ENCODE measurements around the gene COLEC12. TPM values are rescaled to one million over a fixed set of nuclear protein-coding genes. Genes with fewer than 3 reads are reported as not detected.

Gene COLEC12
- total and polyA plus RNA-seq, 7 experiments from 2014 or later: 0.12 to 0.35 (median 0.19) TPM; not detected in 4

- Histone ChIP-seq H3K9me3 (ENCODE audit: control insufficient read depth in 2 of 3, low read length in 3 of 3) (no peaks in the 10 kb centered on the region), H3K27me3 (ENCODE audit: control insufficient read depth in 2 of 2, insufficient read depth in 2 of 2, low read length in 2 of 2) (peaks cover 0 to 3% of the 10 kb centered on the region in 2 donors), H3K4me1 (ENCODE audit: control insufficient read depth in 2 of 2, insufficient read depth in 2 of 2, low read length in 2 of 2) (no peaks in the 10 kb centered on the region), H3K4me3 (ENCODE audit: low read length) (no peak overlapping the region), H3K27ac (ENCODE audit: low read depth, low read length) (no peak overlapping the region), H3K36me3 (ENCODE audit: control insufficient read depth in 2 of 3, insufficient read depth in 3 of 3, low read length in 3 of 3) (no peaks in the 10 kb centered on the region)
- H3K27me3 Mint-ChIP-seq: peaks cover 42 to 54% (median 48%) of the 10 kb centered on the region in 5 donors
- intact Hi-C loops (cut with micrococcal nuclease): loop anchor here in 1 of 2 donors (5.0 kb wide), 1 partner anchor 118 kb away; no protein-coding TSS in a partner anchor
- DNase-seq (no peak), ATAC-seq (no peak)
- ChIA-PET POLR2A (no interaction called here), CTCF (no interaction called here)
- H3K9me3 Mint-ChIP-seq: no peaks in the 10 kb centered on the region
- peak overlapping the region in 3 of 10 donors; percentile 21 to 62 (median 27) for H3K4me3 Mint-ChIP-seq
- H3K4me1 Mint-ChIP-seq: peaks cover 0 to 18% (median 5%) of the 10 kb centered on the region in 7 donors
- H3K27ac Mint-ChIP-seq: no peak overlapping the region
- no peaks in the 10 kb centered on the region for H3K36me3 Mint-ChIP-seq
These were observed 1.3 kb downstream of the COLEC12 start for GRCh38 chr18:498931-499775.

GRCh38 chr18:497688-498087 lies 2.8 kb downstream of the COLEC12 start:
- intact Hi-C loops (cut with micrococcal nuclease): loop anchor here in 1 of 2 donors (5.0 kb wide), 1 partner anchor 120 kb away; no protein-coding TSS in a partner anchor

GRCh38 chr18:495452-495851 lies 5.0 kb downstream of the COLEC12 start:
- H3K4me1 Mint-ChIP-seq: peaks cover 0 to 11% (median 4%) of the 10 kb centered on the region in 7 donors
- H3K27me3 ChIP-seq (ENCODE audit: control insufficient read depth in 2 of 2, insufficient read depth in 2 of 2, low read length in 2 of 2): peaks cover 0 to 3% of the 10 kb centered on the region in 2 donors
- H3K27me3 Mint-ChIP-seq: peaks cover 20 to 34% (median 29%) of the 10 kb centered on the region in 5 donors
- CTCF ChIA-PET: no interaction called here
- ATAC-seq: no peak
- H3K4me3 ChIP-seq (ENCODE audit: low read length): no peak overlapping the region
- H3K36me3 ChIP-seq (ENCODE audit: control insufficient read depth in 2 of 3, insufficient read depth in 3 of 3, low read length in 3 of 3): no peaks in the 10 kb centered on the region
- H3K36me3 Mint-ChIP-seq: no peaks in the 10 kb centered on the region
- H3K27ac Mint-ChIP-seq: no peak overlapping the region
- H3K9me3 ChIP-seq (ENCODE audit: control insufficient read depth in 2 of 3, low read length in 3 of 3): no peaks in the 10 kb centered on the region
- POLR2A ChIA-PET: no interaction called here
- no peak overlapping the region for H3K4me3 Mint-ChIP-seq
- intact Hi-C loops (cut with micrococcal nuclease): loop anchor here in 1 of 2 donors (5.0 kb wide), 1 partner anchor 122 kb away; no protein-coding TSS in a partner anchor
- H3K27ac ChIP-seq (ENCODE audit: low read depth, low read length): no peak overlapping the region
- no peak for DNase-seq
- no peaks in the 10 kb centered on the region for H3K4me1 ChIP-seq (ENCODE audit: control insufficient read depth in 2 of 2, insufficient read depth in 2 of 2, low read length in 2 of 2)
- no peaks in the 10 kb centered on the region for H3K9me3 Mint-ChIP-seq

More at GRCh38 chr18:497688-498087, 2.8 kb downstream of the COLEC12 start:
- Histone ChIP-seq H3K27ac (ENCODE audit: low read depth, low read length) (no peak overlapping the region), H3K36me3 (ENCODE audit: control insufficient read depth in 2 of 3, insufficient read depth in 3 of 3, low read length in 3 of 3) (no peaks in the 10 kb centered on the region), H3K4me3 (ENCODE audit: low read length) (no peak overlapping the region), H3K9me3 (ENCODE audit: control insufficient read depth in 2 of 3, low read length in 3 of 3) (no peaks in the 10 kb centered on the region), H3K27me3 (ENCODE audit: control insufficient read depth in 2 of 2, insufficient read depth in 2 of 2, low read length in 2 of 2) (peaks cover 0 to 3% of the 10 kb centered on the region in 2 donors), H3K4me1 (ENCODE audit: control insufficient read depth in 2 of 2, insufficient read depth in 2 of 2, low read length in 2 of 2) (no peaks in the 10 kb centered on the region)
- ChIA-PET CTCF (no interaction called here), POLR2A (no interaction called here)
- no peaks in the 10 kb centered on the region for H3K9me3 Mint-ChIP-seq
- H3K36me3 Mint-ChIP-seq: no peaks in the 10 kb centered on the region
- no peak overlapping the region for H3K4me3 Mint-ChIP-seq
- DNase-seq (no peak), ATAC-seq (no peak)
- H3K27me3 Mint-ChIP-seq: peaks cover 29 to 52% (median 43%) of the 10 kb centered on the region in 5 donors
- no peak overlapping the region for H3K27ac Mint-ChIP-seq
- H3K4me1 Mint-ChIP-seq: peaks cover 0 to 18% (median 5%) of the 10 kb centered on the region in 7 donors

- H3K27ac Mint-ChIP-seq: no peak overlapping the region
- no peaks in the 10 kb centered on the region for H3K4me1 ChIP-seq (ENCODE audit: control insufficient read depth in 2 of 2, insufficient read depth in 2 of 2, low read length in 2 of 2)
- POLR2A ChIA-PET: no interaction called here
- H3K9me3 ChIP-seq (ENCODE audit: control insufficient read depth in 2 of 3, low read length in 3 of 3): no peaks in the 10 kb centered on the region
- no peaks in the 10 kb centered on the region for H3K36me3 ChIP-seq (ENCODE audit: control insufficient read depth in 2 of 3, insufficient read depth in 3 of 3, low read length in 3 of 3)
- H3K9me3 Mint-ChIP-seq: no peaks in the 10 kb centered on the region
- peaks cover 0 to 11% (median 4%) of the 10 kb centered on the region in 7 donors for H3K4me1 Mint-ChIP-seq
- intact Hi-C loops (cut with micrococcal nuclease): loop anchor here in 1 of 2 donors (5.0 kb wide), 1 partner anchor 122 kb away; no protein-coding TSS in a partner anchor
- no peaks in the 10 kb centered on the region for H3K36me3 Mint-ChIP-seq
- H3K4me3 Mint-ChIP-seq: no peak overlapping the region
- DNase-seq: no peak
- H3K4me3 ChIP-seq (ENCODE audit: low read length): no peak overlapping the region
- CTCF ChIA-PET: no interaction called here
- H3K27ac ChIP-seq (ENCODE audit: low read depth, low read length): no peak overlapping the region
- H3K27me3 ChIP-seq (ENCODE audit: control insufficient read depth in 2 of 2, insufficient read depth in 2 of 2, low read length in 2 of 2): peaks cover 0 to 3% of the 10 kb centered on the region in 2 donors
- ATAC-seq: no peak
- H3K27me3 Mint-ChIP-seq: peaks cover 20 to 34% (median 29%) of the 10 kb centered on the region in 5 donors
These were observed 5.5 kb downstream of the COLEC12 start for GRCh38 chr18:495017-495416.

GRCh38 chr18:493986-494983 lies 6.2 kb downstream of the COLEC12 start:
- Mint-ChIP-seq H3K4me1 (peaks cover 0 to 5% (median 0%) of the 10 kb centered on the region in 7 donors), H3K9me3 (no peaks in the 10 kb centered on the region)

GRCh38 chr18:492451-492850 lies 8.1 kb downstream of the COLEC12 start:
- no peak overlapping the region for H3K27ac Mint-ChIP-seq
- no peaks in the 10 kb centered on the region for H3K36me3 Mint-ChIP-seq
- ATAC-seq (no peak), DNase-seq (no peak)
- ChIA-PET CTCF (no interaction called here), POLR2A (no interaction called here)
- no peaks in the 10 kb centered on the region for H3K9me3 Mint-ChIP-seq
- peaks cover 14 to 20% (median 16%) of the 10 kb centered on the region in 5 donors for H3K27me3 Mint-ChIP-seq
- intact Hi-C loops (cut with micrococcal nuclease): no loop called here
- H3K27me3 ChIP-seq (ENCODE audit: control insufficient read depth in 2 of 2, insufficient read depth in 2 of 2, low read length in 2 of 2): no peaks in the 10 kb centered on the region
- H3K27ac ChIP-seq (ENCODE audit: low read depth, low read length): no peak overlapping the region
- H3K4me3 Mint-ChIP-seq: no peak overlapping the region
- H3K4me1 Mint-ChIP-seq: no peaks in the 10 kb centered on the region
- no peaks in the 10 kb centered on the region for H3K36me3 ChIP-seq (ENCODE audit: control insufficient read depth in 2 of 3, insufficient read depth in 3 of 3, low read length in 3 of 3)
- H3K9me3 ChIP-seq (ENCODE audit: control insufficient read depth in 2 of 3, low read length in 3 of 3): no peaks in the 10 kb centered on the region
- H3K4me1 ChIP-seq (ENCODE audit: control insufficient read depth in 2 of 2, insufficient read depth in 2 of 2, low read length in 2 of 2): no peaks in the 10 kb centered on the region
- no peak overlapping the region for H3K4me3 ChIP-seq (ENCODE audit: low read length)

More at GRCh38 chr18:493986-494983, 6.2 kb downstream of the COLEC12 start:
- Histone ChIP-seq H3K4me3 (ENCODE audit: low read length) (no peak overlapping the region), H3K9me3 (ENCODE audit: control insufficient read depth in 2 of 3, low read length in 3 of 3) (no peaks in the 10 kb centered on the region), H3K4me1 (ENCODE audit: control insufficient read depth in 2 of 2, insufficient read depth in 2 of 2, low read length in 2 of 2) (no peaks in the 10 kb centered on the region), H3K36me3 (ENCODE audit: control insufficient read depth in 2 of 3, insufficient read depth in 3 of 3, low read length in 3 of 3) (no peaks in the 10 kb centered on the region), H3K27me3 (ENCODE audit: control insufficient read depth in 2 of 2, insufficient read depth in 2 of 2, low read length in 2 of 2) (peaks cover 0 to 3% of the 10 kb centered on the region in 2 donors), H3K27ac (ENCODE audit: low read depth, low read length) (no peak overlapping the region)
- ATAC-seq (no peak), DNase-seq (no peak)
- intact Hi-C loops (cut with micrococcal nuclease): no loop called here
- H3K4me3 Mint-ChIP-seq: no peak overlapping the region
- CTCF ChIA-PET: no interaction called here
- no peaks in the 10 kb centered on the region for H3K36me3 Mint-ChIP-seq
- peaks cover 14 to 29% (median 26%) of the 10 kb centered on the region in 5 donors for H3K27me3 Mint-ChIP-seq
- POLR2A ChIA-PET: no interaction called here
- no peak overlapping the region for H3K27ac Mint-ChIP-seq

Measured in naive thymus-derived CD4-positive, alpha-beta T cell (primary cell).